GM19099 (cell line): ENCODE data around the gene TRPV6.

Experiments used
- POLR2A ChIP-seq: IDR thresholded peaks from 3 replicates; pipeline ENCODE4 v1.6.1; 2011; ENCODE audit warnings: low read depth; ENCODE audit not compliant: insufficient read length; ENCODE audit errors: extremely low read depth

TRPV6 gene

DNA sequence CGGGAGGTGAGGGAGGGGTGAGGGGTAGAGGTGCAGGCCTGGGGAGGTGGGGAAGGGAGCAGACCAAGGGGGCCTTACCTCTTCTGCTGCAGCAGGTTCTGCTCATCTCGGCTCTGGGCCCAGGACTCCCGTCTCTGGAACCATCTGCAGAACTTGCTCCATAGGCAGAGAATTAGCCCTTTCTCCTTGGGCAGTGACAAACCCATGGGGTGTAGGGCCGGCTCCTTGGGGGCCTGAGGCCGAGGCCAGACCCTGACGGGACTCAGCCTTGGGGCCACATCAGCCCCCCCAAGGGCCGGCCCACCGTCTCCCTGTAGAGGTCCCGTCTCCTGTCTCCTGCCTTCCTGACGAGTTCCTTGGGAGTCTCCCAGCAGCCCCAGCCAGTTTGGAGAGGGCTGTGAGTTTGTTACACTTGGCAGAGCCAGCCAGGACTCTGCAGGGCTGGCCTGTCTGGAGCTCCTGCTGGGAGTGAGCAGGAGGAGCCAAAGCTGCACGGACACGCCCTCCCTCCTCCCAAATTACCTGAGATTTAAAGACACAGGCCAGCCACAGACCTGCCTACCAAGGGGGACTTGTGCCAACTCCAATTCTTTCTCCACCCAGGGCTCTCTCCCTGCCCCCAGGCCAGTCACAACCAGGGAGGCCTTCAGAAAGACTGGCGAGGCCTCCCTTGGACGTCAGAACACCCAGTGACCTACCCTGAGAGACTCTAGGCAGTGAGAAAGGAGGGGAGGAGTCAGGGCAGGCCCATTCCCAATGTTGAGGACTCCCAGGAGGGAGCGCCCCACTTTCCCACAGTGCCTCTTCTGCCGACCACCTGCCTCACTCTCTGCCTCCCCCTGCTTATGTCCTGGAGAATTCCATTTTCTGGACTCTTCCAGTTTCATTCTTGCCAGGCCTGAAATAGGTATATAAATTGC is at the start of gene TRPV6:
TRPV6 (minus strand) TSS at position 435 of the 920 bp plus-strand sequence.
- no peak for TF ChIP-seq POLR2A

DNA sequence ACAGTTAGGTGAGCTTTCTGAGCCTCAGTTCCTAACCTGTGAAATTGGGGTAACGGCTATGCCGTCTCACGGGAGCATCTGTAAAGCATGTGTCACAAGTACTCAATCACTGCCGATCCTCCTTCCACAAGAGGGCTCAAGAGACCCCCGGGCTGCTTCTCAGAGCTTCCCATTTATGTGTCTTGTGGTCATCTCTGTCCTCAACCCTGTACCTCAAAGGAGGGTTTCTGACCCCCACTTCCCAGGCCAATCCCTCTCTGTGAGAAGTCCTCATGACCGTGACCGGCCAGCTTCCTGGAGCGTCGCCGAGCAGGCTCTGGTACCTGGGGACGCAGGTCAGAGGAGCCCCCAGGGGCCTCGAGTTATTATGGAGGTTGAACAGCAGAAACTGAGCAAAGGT is 48.5 kb upstream of the TRPV6 start:
- TF ChIP-seq POLR2A, result no peak

DNA sequence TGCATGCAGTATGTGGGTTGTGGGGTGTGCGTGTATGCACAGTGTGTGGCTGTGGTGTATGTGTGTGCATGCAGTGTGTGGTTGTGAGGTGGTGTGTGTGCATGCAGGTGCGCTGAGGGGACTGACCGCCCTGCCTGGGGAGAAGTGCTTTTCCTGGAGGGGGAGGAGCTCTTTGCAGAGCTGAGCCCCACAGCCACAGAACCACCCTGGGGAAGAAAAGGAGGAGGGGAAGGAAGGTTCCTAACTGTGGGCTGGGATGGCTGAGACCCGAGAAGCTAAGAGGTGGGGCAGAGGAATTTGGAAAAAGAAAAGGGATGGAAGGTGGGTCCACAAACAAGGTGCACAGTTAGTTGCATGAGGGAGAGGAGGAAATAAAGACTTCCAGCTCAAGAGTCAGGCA is 48.1 kb upstream of the TRPV6 start, which contains the start of gene TRPV5:
TRPV5 (minus strand) TSS at position 123 of the 400 bp plus-strand sequence. CDS start 287 bp downstream, outside the sequence.
- TF ChIP-seq POLR2A, result no peak

- no peak for TF ChIP-seq POLR2A
These were observed 47.5 kb upstream of the TRPV6 start for GRCh38 chr7:142933092-142933475.

DNA sequence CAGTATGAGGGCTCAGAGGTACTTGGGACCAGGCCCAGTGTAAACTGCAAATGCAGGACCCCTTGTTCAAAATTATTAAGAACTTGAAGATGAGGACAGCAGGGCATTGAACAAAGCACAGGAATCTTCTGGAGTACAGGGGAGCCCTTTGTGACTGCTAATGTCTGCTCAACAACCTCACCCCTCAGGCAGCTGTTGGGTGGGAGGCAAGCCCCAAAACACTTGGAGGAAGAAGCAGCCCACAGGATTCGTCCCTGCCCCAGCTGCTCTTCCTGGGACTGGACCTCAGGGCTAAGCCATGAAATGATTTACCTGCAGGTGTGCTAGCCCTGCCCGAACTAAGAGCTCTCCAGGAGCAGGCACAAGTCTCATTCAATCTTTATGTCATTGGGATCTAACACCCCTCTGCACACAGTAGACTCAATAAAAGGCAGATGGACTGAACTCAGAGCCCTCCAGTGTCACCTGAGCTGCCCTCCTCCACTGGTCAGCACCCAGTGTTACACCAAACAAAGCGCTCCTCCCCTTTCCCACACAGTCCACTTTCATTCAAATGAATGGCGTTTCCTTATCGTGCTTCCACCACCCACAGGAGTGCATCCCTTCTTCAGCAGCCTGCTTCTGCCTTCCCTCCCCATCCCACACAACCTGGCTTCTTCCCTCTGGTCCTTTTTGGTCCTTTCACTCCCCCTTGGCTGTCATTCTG is 47.0 kb upstream of the TRPV6 start:
- no peak for TF ChIP-seq POLR2A

DNA sequence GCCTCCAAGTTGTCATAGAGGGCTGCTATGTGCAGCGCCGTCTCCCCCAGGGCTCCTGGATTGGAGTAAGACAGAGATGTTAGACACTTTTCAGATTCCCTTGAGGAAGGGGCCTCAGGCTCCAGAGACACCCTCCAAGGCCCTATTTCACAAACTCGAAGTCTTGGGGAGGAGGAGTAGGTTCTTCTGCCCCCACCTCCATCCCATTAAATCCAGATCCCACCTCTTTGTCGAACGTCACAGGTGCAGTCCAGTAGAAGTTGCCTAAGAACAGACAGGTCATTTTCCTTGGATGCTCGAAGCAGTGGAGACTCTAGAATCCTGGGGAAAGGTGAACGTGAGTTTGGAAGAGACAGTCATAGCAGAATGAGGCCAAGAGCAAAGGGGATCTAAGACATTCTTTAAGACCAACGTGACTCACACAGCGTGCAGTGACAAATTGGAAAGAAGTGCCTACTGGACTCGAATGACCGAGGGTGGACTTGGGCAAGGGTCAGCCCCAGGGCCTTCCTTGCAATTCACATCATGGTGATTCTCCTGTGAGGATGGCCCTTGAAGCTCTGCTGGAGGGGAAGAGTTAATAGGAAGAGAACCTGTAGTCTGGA is 44.7 kb upstream of the TRPV6 start:
- no peak for TF ChIP-seq POLR2A

DNA sequence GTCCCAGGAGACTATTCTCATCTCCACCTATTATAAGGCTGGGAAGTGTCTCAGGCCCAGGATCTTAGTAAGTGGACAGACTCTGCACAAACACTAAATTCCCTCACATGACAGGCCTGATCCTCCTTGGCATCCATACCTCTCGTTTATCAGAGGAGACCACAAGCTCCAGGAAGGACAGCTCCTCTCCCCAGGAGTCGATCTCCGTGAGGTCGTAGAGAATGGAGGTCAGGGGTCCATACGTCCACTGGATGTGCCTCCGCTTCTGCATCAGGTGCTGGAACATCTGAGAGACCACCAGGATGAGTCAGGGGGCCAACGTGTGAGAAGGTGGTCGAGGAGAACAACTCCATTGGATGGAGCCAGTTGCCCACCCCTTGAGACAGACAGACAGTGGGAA is 42.4 kb upstream of the TRPV6 start:
- TF ChIP-seq POLR2A, result no peak

DNA sequence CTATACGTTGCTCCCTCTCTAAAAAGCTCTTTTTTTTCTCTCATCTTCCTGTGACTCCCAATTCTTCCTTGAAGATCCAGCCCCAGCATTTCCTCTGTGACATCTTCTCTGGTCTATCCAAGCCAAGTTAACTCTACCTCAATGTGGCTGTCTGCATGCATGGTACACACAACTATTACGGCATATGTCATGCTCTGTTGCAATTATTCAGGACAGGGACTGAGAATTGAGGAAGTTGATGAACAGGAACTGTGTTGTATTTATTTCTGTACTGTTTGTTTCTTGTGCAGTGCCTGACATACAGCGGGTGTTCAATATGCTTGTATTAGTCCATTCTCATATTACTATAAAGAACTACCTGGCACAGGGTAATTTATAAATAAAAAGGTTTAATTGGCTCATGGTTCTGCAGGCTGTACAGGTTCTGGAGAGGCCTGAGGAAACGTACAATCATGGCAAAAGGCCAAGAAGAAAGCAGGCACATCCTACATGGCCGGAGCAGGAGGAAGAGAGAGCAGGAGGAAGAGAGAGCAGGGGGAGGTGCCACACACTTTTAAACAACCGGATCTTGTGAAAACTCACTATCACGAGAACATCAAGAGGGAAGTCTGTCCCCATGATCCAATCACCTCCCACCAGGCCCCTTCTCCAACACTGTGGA is 41.7 kb upstream of the TRPV6 start:
- no peak for TF ChIP-seq POLR2A

DNA sequence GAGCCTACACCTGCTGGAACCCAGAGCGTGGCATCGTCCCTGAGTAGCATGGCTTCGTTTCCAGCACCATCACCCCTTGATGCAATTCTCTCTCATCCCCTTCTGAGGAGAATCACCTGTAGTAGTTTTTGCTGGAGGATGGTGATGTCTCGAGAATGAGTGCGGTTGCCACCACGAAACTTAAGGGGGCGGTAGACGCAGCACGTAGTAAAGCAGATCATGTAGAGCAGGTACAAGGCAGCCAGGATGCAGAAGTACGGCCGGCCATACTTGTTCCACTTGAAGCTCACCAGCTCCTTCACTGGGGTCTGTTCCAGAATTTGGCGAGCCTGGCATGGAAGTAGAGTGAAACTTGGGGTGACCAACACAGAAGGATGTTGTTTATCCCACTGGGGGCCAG is 39.9 kb upstream of the TRPV6 start:
- no peak for TF ChIP-seq POLR2A

DNA sequence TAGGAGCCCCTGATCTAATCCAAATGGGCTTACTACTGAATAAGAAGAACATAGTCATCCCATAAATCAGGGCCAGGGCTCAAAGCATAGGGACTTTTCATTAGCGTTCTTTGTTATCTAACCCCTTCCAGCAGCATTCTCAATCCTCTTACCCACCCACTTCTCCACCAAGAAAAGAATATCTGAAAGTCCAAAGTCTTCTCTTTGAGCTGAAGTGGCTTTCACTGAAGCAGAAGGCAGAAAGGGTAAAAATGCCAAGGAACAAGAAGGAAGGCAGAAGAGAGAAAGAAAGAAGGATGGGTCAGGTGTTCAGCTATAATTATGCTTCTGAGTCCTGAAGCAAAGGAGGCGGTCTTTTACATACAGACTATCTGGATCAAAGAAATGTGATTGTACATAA is 37.8 kb upstream of the TRPV6 start:
- TF ChIP-seq POLR2A, result no peak

GRCh38 chr7:142919656-142920055 is 34.1 kb upstream of the TRPV6 start:
- no peak for TF ChIP-seq POLR2A

DNA sequence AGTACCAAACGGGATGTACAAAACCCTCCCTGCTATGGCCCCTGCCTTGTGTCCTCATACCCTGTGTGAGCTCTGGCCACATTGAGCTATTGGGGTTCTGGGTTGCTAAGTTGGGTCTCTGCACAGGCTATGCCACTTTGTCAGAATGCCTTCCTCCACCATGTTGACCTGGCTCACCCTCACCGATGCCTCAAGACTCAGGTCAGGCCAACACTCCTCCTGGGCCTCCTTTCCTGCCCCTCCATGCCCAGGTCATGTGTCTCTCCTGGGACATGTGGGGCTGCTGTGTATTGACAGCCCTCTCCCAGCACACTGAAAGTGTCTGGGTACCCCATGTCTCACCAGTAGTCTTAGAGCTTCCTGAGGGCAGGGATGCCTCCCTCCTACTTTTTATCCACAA is 33.4 kb upstream of the TRPV6 start:
- TF ChIP-seq POLR2A, result no peak

DNA sequence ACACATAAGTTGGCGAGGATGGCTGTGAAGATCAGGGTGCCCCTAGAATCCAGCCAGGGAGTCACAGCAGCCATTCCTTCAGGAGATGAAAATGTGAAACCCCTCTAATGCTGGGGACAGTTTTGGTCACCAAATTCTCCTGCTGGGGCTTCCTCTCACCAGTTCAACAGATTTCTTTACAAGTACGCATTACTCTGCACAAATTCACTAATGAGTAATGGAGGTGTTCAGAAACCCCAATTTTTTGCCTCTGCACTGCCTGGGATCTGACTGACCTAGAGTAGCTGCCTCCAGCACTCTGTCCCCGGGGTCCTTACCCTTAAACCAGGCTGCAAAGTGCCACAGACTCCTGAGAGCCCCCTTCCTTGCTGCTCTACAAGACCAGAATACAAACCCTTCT is 31.9 kb upstream of the TRPV6 start:
- TF ChIP-seq POLR2A, result no peak

DNA sequence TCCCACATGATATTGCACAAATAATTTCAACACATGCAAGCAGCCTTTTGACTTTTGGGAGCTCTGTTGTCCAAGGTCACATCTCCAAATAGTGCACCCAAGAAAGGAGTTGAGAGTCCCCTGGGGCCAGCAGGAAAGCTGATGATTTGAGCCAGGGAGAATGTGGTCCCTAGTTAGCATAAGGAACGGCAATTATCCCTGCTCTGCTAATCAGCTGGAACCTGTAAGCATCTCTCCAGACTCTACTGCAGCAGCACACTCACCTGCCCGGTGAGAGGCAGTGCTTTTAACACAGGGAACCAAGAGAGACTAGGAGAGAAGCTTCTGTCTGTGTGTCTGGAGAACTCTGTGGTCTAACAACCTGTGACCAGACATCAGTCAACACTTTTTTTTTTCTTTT is 31.0 kb upstream of the TRPV6 start:
- TF ChIP-seq POLR2A, result no peak

GRCh38 chr7:142915315-142915714 is 29.8 kb upstream of the TRPV6 start:
- TF ChIP-seq POLR2A, result no peak
